GM12891 (cell line): ENCODE results near the gene NOX4.

Experiments used
- PAX5 ChIP-seq: IDR thresholded peaks from 2 replicates; pipeline ENCODE4 v1.6.1; 2011; ENCODE audit warnings: low read length, moderate library complexity, mild to moderate bottlenecking; ENCODE audit not compliant: insufficient read depth, severe bottlenecking
- POLR2A ChIP-seq: IDR thresholded peaks from 2 replicates; pipeline ENCODE4 v1.6.1; 2011; ENCODE audit warnings: low read depth, low read length, control low read depth
- POLR2AphosphoS5 ChIP-seq: IDR thresholded peaks from 2 replicates; pipeline ENCODE4 v1.6.1; 2011; ENCODE audit warnings: low read depth, low read length, control low read depth
- TAF1 ChIP-seq: IDR thresholded peaks from 2 replicates; pipeline ENCODE4 v1.6.1; 2011; ENCODE audit warnings: low read depth, low read length, control low read depth

DNA sequence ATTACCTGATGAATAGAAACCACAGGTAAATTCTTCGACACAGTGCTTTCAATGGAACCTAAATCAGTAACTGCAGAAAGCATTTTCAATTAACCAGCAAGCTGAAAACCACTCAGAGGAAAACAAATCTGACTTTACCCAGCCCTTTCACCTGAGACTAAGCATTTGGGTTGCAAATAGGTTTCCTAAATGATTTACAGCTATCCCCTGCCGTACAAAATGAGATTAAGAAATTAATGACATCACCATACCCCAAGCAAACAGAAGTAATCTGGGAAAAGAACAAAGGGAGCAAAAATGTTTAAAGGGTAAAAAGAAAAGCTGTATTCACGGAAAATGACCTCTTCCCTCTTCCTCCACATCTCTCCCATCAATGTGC is 584 bp downstream of the NOX4 start:
- TF ChIP-seq PAX5: no peak
- no peak for TF ChIP-seq POLR2AphosphoS5
- no peak for TF ChIP-seq POLR2A
- no peak for TF ChIP-seq TAF1
